IMR-90 (cell line): ENCODE results near the gene RIC3. TPM values are rescaled to one million over a fixed set of nuclear protein-coding genes. Genes with fewer than 3 reads are reported as not detected.

Experiments used
- ATAC-seq: fragments of 200-7000 bp; cut with Tn5 transposase; 2 replicates; pipeline ENCODE4 v1.9.1; 2020; ENCODE audit warnings: low read depth, mild to moderate bottlenecking, moderate library complexity
- BruUV-seq: library from RNA; stranded (reverse); fragments of 400-500 nt; replicated peaks from 2 replicates; lab custom pipeline; 2021; lab: Mats Ljungman, UMichigan
- CTCF ChIA-PET: fragments of 300-600 bp; formaldehyde crosslinking; extraction: SDS; loops from one replicate; lab custom pipeline; 2021; ENCODE audit warnings: antibody characterized with exemption; lab: Yijun Ruan, JAX
- POLR2A ChIA-PET: fragments of 300-600 bp; sonication (Branson Sonifier 250); formaldehyde crosslinking; loops from one replicate; lab custom pipeline; 2022; ENCODE audit warnings: antibody characterized with exemption; ENCODE audit not compliant: unreplicated experiment; lab: Charles Lee
- DNase-seq: peaks from one replicate; pipeline ENCODE4 v3.0.0; 2013
- H2AFZ ChIP-seq: replicated peaks from 2 replicates; pipeline ENCODE3; 2013; ENCODE audit warnings: low read length, mild to moderate bottlenecking; ENCODE audit not compliant: poor library complexity
- H2AK5ac ChIP-seq: 2 replicates; pipeline ENCODE4 v1.6.1; 2013; ENCODE audit warnings: low read depth, low read length, inconsistent platforms
- H2AK9ac ChIP-seq: replicated peaks from 2 replicates; pipeline ENCODE3; 2013; ENCODE audit warnings: mild to moderate bottlenecking, low read depth, low read length, moderate library complexity; ENCODE audit not compliant: poor library complexity
- H2BK120ac ChIP-seq: 2 replicates; pipeline ENCODE4 v1.6.1; 2013; ENCODE audit warnings: low read depth, low read length, inconsistent platforms
- H2BK15ac ChIP-seq: 3 replicates; pipeline ENCODE4 v1.6.1; 2013; ENCODE audit warnings: low read depth, low read length, inconsistent platforms
- H2BK20ac ChIP-seq: 2 replicates; pipeline ENCODE4 v1.6.1; 2013; ENCODE audit warnings: low read depth, mild to moderate bottlenecking, inconsistent platforms, low read length, moderate library complexity
- H2BK5ac ChIP-seq: 2 replicates; pipeline ENCODE4 v1.6.1; 2013; ENCODE audit warnings: mild to moderate bottlenecking, low read depth, low read length, inconsistent platforms; ENCODE audit not compliant: poor library complexity, severe bottlenecking
- H3K14ac ChIP-seq: replicated peaks from 2 replicates; pipeline ENCODE4 v1.6.1; 2013; ENCODE audit warnings: low read depth, low read length, inconsistent platforms
- H3K18ac ChIP-seq: 2 replicates; pipeline ENCODE4 v1.6.1; 2013; ENCODE audit warnings: low read depth, low read length, control low read depth
- H3K23ac ChIP-seq: 2 replicates; pipeline ENCODE4 v1.6.1; 2013; ENCODE audit warnings: low read depth, low read length, inconsistent platforms
- H3K27ac ChIP-seq: 2 replicates; pipeline ENCODE4 v1.5.1; 2013; ENCODE audit warnings: mild to moderate bottlenecking, control low read depth, low read length; ENCODE audit not compliant: insufficient read depth
- H3K27me3 ChIP-seq: 2 replicates; pipeline ENCODE4 v1.6.1; 2013; ENCODE audit warnings: low read length; ENCODE audit not compliant: control insufficient read depth, insufficient read depth
- H3K36me3 ChIP-seq: 2 replicates; pipeline ENCODE4 v1.6.1; 2013; ENCODE audit warnings: low read length, mixed read lengths; ENCODE audit not compliant: control insufficient read depth, insufficient read depth
- H3K4ac ChIP-seq: 2 replicates; pipeline ENCODE4 v1.6.1; 2013; ENCODE audit warnings: low read depth, low read length, inconsistent platforms
- H3K4me1 ChIP-seq: 2 replicates; pipeline ENCODE4 v1.6.1; 2013; ENCODE audit warnings: low read length, mixed read lengths; ENCODE audit not compliant: control insufficient read depth, insufficient read depth
- H3K4me2 ChIP-seq: 2 replicates; pipeline ENCODE4 v1.6.1; 2013; ENCODE audit warnings: low read depth, mild to moderate bottlenecking, control low read depth, low read length, moderate library complexity
- H3K4me3 ChIP-seq: 2 replicates; pipeline ENCODE4 v1.5.1; 2013; ENCODE audit warnings: low read depth, mild to moderate bottlenecking, control low read depth, low read length, moderate library complexity; ENCODE audit not compliant: insufficient read depth
- H3K56ac ChIP-seq: 2 replicates; pipeline ENCODE4 v1.6.1; 2013; ENCODE audit warnings: low read length, inconsistent platforms; ENCODE audit not compliant: insufficient read depth; ENCODE audit errors: extremely low read depth
- H3K79me1 ChIP-seq, 2 experiments: 2 replicates each; pipeline ENCODE4 v1.6.1; 2013; ENCODE audit warnings: low read length in 2 of 2, inconsistent platforms in 1 of 2, low read depth in 1 of 2
- H3K9ac ChIP-seq: 2 replicates; pipeline ENCODE4 v1.6.1; 2013; ENCODE audit warnings: low read depth, low read length, control low read depth
- H3K9me1 ChIP-seq: 2 replicates; pipeline ENCODE4 v1.6.1; 2013; ENCODE audit warnings: low read length, inconsistent platforms; ENCODE audit not compliant: insufficient read depth
- H3K9me3 ChIP-seq: 2 replicates; pipeline ENCODE4 v1.6.1; 2013; ENCODE audit warnings: low read length; ENCODE audit not compliant: control insufficient read depth, insufficient read depth
- H4K20me1 ChIP-seq: 2 replicates; pipeline ENCODE4 v1.6.1; 2013; ENCODE audit warnings: low read length, inconsistent platforms; ENCODE audit not compliant: insufficient read depth
- H4K5ac ChIP-seq: 2 replicates; pipeline ENCODE4 v1.6.1; 2013; ENCODE audit warnings: mild to moderate bottlenecking, low read depth, low read length, control low read depth
- H4K8ac ChIP-seq, 2 experiments: 2 replicates each; pipeline ENCODE4 v1.6.1; 2013; ENCODE audit warnings: low read depth in 2 of 2, low read length in 2 of 2, control low read depth in 1 of 2, inconsistent platforms in 1 of 2
- H4K91ac ChIP-seq: 2 replicates; pipeline ENCODE4 v1.6.1; 2013; ENCODE audit warnings: low read depth, low read length, inconsistent platforms; ENCODE audit not compliant: insufficient read depth
- BHLHE40 ChIP-seq: fragments of 150-350 bp; IDR thresholded peaks from 2 replicates; pipeline ENCODE4 v1.6.1; 2016; ENCODE audit warnings: mild to moderate bottlenecking, low read depth, low read length
- CEBPB ChIP-seq: IDR thresholded peaks from 2 replicates; pipeline ENCODE4 v1.6.1; 2012; ENCODE audit warnings: low read depth, low read length, improper control_type of control experiment
- CHD1 ChIP-seq: IDR thresholded peaks from 2 replicates; pipeline ENCODE4 v1.6.1; 2012; ENCODE audit warnings: low read depth, low read length, improper control_type of control experiment
- FOS ChIP-seq: fragments of 150-350 bp; IDR thresholded peaks from 2 replicates; pipeline ENCODE4 v1.6.1; 2016; ENCODE audit warnings: low read depth, low read length
- MAFK ChIP-seq: IDR thresholded peaks from 2 replicates; pipeline ENCODE4 v1.6.1; 2012; ENCODE audit warnings: low read depth, low read length, improper control_type of control experiment
- MAZ ChIP-seq: IDR thresholded peaks from 2 replicates; pipeline ENCODE4 v1.6.1; 2012; ENCODE audit warnings: low read depth, mild to moderate bottlenecking, low read length, improper control_type of control experiment, moderate library complexity, borderline replicate concordance
- MXI1 ChIP-seq: IDR thresholded peaks from 2 replicates; pipeline ENCODE4 v1.6.1; 2012; ENCODE audit warnings: low read depth, mild to moderate bottlenecking, low read length, moderate library complexity, borderline replicate concordance
- POLR2A ChIP-seq: IDR thresholded peaks from 2 replicates; pipeline ENCODE4 v1.6.1; 2012; ENCODE audit warnings: mild to moderate bottlenecking, low read depth, low read length
- RAD21 ChIP-seq: IDR thresholded peaks from 2 replicates; pipeline ENCODE4 v1.6.1; 2012; ENCODE audit warnings: low read length, improper control_type of control experiment
- RFX5 ChIP-seq: IDR thresholded peaks from 2 replicates; pipeline ENCODE4 v1.8.0; 2012; ENCODE audit warnings: low read depth, mild to moderate bottlenecking, low read length, moderate library complexity
- WGBS, 2 experiments: methylation state at CpG; one replicate each; pipeline versions ENCODE4 v1.1.5 to v1.1.7; 2013; ENCODE audit warnings: missing lambda C conversion rate in 2 of 2; ENCODE audit not compliant: insufficient read length in 1 of 2; ENCODE audit errors: extremely low coverage in 2 of 2; 5-methylcytosine and 5-hydroxymethylcytosine counted together
- dilution Hi-C: fragments of 300-500 bp; cut with HindIII; formaldehyde crosslinking; loops from one replicate; pipeline ENCODE4 v1.14.3; 2018; ENCODE audit warnings: low sequenced_read_pairs; ENCODE audit not compliant: unreplicated experiment
- in situ Hi-C: fragments of 300-500 bp; cut with MboI; formaldehyde crosslinking; loops from 3 replicates; pipeline ENCODE4 v1.14.3; 2019; ENCODE audit warnings: low sequenced_read_pairs, inconsistent platforms, mixed read lengths
- intact Hi-C: fragments of 100-400 bp; cut with micrococcal nuclease; formaldehyde crosslinking; loops from 2 replicates; pipeline ENCODE4 v1.10.0; 2022
- polyA plus RNA-seq, 3 experiments: library from polyadenylated mRNA; depleted of rRNA; stranded (reverse); fragments of >200 nt; gene quantifications; 2 replicates each; pipeline ENCODE4 v1.2.3, GENCODE V29; 2012; ENCODE audit warnings: low replicate concordance in 1 of 3
- total RNA-seq: library from RNA; depleted of rRNA; stranded (reverse); fragments of >200 nt; gene quantifications from 2 replicates; pipeline ENCODE4 v1.2.3, GENCODE V29; 2012
- TF ChIP-seq, protein P1 (sequence below): fragments of 150-350 bp; IDR thresholded peaks from 2 replicates; pipeline ENCODE4 v1.6.1; 2016; ENCODE audit warnings: low read depth, mild to moderate bottlenecking, low read length, moderate library complexity, borderline replicate concordance
- TF ChIP-seq, protein P2 (sequence below): fragments of 150-350 bp; IDR thresholded peaks from 2 replicates; pipeline ENCODE4 v1.6.1; 2017; ENCODE audit warnings: mild to moderate bottlenecking, antibody characterized with exemption, low read length, low read depth

The RIC3 gene
- total and polyA plus RNA-seq, 2 of the 4 experiments (the other 2 are of a cell fraction): not detected

DNA sequence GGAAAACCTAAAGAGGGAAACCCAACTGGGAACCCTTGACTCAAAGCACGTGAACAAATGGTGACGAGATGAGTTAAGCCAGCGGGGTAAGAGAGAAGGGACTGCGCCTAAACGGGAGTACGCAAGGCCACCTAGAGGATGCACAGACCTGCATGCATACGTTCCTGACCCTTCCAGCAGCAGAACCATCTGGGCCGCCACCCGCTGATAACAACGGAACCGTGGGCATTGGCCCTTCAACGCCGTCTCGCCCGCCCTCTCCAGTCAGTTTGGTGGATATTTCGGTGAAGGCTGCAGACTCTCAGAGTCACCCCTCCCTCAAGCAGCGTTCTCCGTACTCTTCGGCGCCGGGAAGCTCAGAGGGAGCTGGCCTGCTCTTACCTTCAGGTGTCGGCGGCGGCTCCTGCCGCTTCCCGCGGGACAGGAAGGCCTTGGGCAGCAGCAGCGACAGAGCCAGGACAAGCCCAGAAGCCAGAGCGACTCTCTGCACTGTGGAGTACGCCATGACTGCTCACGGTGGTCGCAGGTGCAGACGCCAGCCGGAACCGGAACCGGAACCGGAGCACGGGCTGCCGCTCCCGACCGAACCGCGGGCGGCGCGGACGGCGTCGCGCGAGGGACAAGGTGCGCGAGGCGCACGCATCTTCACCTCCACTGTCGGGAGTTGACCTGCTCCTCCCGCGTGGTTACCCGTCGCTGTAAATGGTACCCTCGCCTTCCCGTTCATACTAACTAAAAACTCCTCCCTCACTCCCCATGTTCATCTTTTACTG, at the start of gene RIC3 (continued):
- TF ChIP-seq, protein P1, sequence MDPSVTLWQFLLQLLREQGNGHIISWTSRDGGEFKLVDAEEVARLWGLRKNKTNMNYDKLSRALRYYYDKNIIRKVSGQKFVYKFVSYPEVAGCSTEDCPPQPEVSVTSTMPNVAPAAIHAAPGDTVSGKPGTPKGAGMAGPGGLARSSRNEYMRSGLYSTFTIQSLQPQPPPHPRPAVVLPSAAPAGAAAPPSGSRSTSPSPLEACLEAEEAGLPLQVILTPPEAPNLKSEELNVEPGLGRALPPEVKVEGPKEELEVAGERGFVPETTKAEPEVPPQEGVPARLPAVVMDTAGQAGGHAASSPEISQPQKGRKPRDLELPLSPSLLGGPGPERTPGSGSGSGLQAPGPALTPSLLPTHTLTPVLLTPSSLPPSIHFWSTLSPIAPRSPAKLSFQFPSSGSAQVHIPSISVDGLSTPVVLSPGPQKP: no peak
- TF ChIP-seq POLR2A (no peak), MAFK (no peak)

DNA sequence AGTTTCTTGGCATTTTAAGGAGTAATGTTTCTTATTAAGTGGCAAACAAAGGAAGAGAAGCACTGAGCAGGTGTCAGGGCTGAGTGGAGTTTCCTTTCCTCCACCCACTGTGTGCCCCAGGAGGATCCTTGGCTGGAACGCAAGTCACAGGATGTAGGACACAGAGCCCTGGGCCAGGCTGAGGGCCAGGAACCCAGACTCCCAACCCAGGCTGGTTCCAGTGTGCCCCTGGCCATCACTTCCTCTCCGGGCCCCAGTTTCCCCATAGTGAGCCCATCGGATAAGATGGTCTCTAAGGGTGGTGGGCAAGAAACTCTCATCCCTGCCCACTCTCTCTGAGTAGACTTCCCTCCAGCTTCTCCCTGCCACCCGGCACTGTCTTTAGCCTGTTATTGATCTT, 49.6 kb upstream of the RIC3 start:
- H2BK15ac ChIP-seq: no peak overlapping the region
- H3K14ac ChIP-seq: no peak overlapping the region
- H3K27me3 ChIP-seq: peaks cover 27% of the 10 kb centered on the region
- no peaks in the 10 kb centered on the region for H3K4me1 ChIP-seq
- H2BK5ac ChIP-seq: no peak overlapping the region
- no peak overlapping the region for H2BK120ac ChIP-seq
- H2AK5ac ChIP-seq: no peak overlapping the region
- no peak overlapping the region for H2AK9ac ChIP-seq
- ATAC-seq: no peak
- in situ Hi-C loops: no loop called here
- H4K20me1 ChIP-seq: no peaks in the 10 kb centered on the region
- CTCF ChIA-PET: no interaction called here
- H3K56ac ChIP-seq: no peak overlapping the region
- H3K9me1 ChIP-seq: no peaks in the 10 kb centered on the region
- H3K4ac ChIP-seq: no peak overlapping the region
- no peak for DNase-seq
- POLR2A ChIA-PET: no interaction called here
- H4K91ac ChIP-seq: no peak overlapping the region
- no peak overlapping the region for H3K4me2 ChIP-seq
- H3K9ac ChIP-seq: no peak overlapping the region
- no peak overlapping the region for H3K23ac ChIP-seq
- H3K9me3 ChIP-seq: no peaks in the 10 kb centered on the region
- no peak overlapping the region for H3K4me3 ChIP-seq
- intact Hi-C loops: no loop called here
- no peaks in the 10 kb centered on the region for H3K36me3 ChIP-seq
- H3K79me1 ChIP-seq: no peaks in the 10 kb centered on the region
- H2AFZ ChIP-seq: no peak overlapping the region
- H4K8ac ChIP-seq: no peak overlapping the region
- H4K5ac ChIP-seq: no peak overlapping the region
- dilution Hi-C loops: no loop called here
- H3K18ac ChIP-seq: no peak overlapping the region
- WGBS, 2 experiments: no CpG with 5 or more reads among the region's 4 CpGs
- no peak overlapping the region for H3K27ac ChIP-seq
- no peak overlapping the region for H2BK20ac ChIP-seq
- BruUV-seq: no TSS peak
- TF ChIP-seq RFX5 (no peak), MAFK (no peak), MAZ (no peak), BHLHE40 (no peak), FOS (no peak), RAD21 (no peak), CHD1 (no peak), POLR2A (no peak), CEBPB (no peak), MXI1 (no peak)
- TF ChIP-seq, protein P2, sequence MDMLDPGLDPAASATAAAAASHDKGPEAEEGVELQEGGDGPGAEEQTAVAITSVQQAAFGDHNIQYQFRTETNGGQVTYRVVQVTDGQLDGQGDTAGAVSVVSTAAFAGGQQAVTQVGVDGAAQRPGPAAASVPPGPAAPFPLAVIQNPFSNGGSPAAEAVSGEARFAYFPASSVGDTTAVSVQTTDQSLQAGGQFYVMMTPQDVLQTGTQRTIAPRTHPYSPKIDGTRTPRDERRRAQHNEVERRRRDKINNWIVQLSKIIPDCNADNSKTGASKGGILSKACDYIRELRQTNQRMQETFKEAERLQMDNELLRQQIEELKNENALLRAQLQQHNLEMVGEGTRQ: no peak
- TF ChIP-seq, protein P1: no peak
